ENCODE results near the gene SMARCC1. TPM values are rescaled to one million over a fixed set of nuclear protein-coding genes. Genes with fewer than 3 reads are reported as not detected.

The SMARCC1 gene
- total and polyA plus RNA-seq, 2 experiments from 2014 or later = 35.5 to 38.2 TPM

GRCh38 chr3:47713655-47714054 is 68.0 kb downstream of the SMARCC1 start:
- no peak for TF ChIP-seq EZH2 (IDR thresholded peaks at IDR 0.05; ENCODE audit: borderline replicate concordance)
- TF ChIP-seq CTCF (IDR thresholded peaks at IDR 0.05; ENCODE audit: poor library complexity) = no peak
- TF ChIP-seq EZH2phosphoT487 (IDR thresholded peaks at IDR 0.05; ENCODE audit: low read depth, severe bottlenecking, unreplicated experiment) = no peak
- H3K36me3 ChIP-seq (replicated peaks; ENCODE audit: insufficient read depth, low read depth) = peaks cover 5% of the 10 kb centered on the region
- H3K79me2 ChIP-seq = peaks cover 29% of the 10 kb centered on the region
- H3K27me3 ChIP-seq = no peaks in the 10 kb centered on the region
- no peaks in the 10 kb centered on the region for H3K9me2 ChIP-seq (replicated peaks; ENCODE audit: insufficient read depth)
- no peaks in the 10 kb centered on the region for H3K4me1 ChIP-seq (ENCODE audit: insufficient read depth)
- no peak overlapping the region for H3K4me3 ChIP-seq
- no peak overlapping the region for H3K27ac ChIP-seq
- H3K9me3 ChIP-seq (ENCODE audit: low read depth) = no peaks in the 10 kb centered on the region
- no peaks in the 10 kb centered on the region for H4K20me1 ChIP-seq (ENCODE audit: insufficient read depth, poor library complexity, severe bottlenecking)
- WGBS (ENCODE audit: low lambda C conversion rate, missing lambda C conversion rate) = 98% methylated on average over 2 of the region's 2 CpGs
- no peak overlapping the region for H2AFZ ChIP-seq
- H3K4me2 ChIP-seq = no peak overlapping the region
- DNase-seq (ENCODE audit: low spot score) = no peak

- Histone ChIP-seq H4K20me1 (ENCODE audit: insufficient read depth, poor library complexity, severe bottlenecking) (no peaks in the 10 kb centered on the region), H3K27ac (no peak overlapping the region), H3K4me3 (no peak overlapping the region), H3K4me1 (ENCODE audit: insufficient read depth) (no peaks in the 10 kb centered on the region), H3K27me3 (no peaks in the 10 kb centered on the region), H3K9me3 (ENCODE audit: low read depth) (no peaks in the 10 kb centered on the region), H2AFZ (no peak overlapping the region), H3K79me2 (peaks cover 28% of the 10 kb centered on the region), H3K9me2 (replicated peaks; ENCODE audit: insufficient read depth) (no peaks in the 10 kb centered on the region), H3K36me3 (replicated peaks; ENCODE audit: insufficient read depth, low read depth) (peaks cover 5% of the 10 kb centered on the region), H3K4me2 (no peak overlapping the region)
- WGBS (ENCODE audit: low lambda C conversion rate, missing lambda C conversion rate) = 94% methylated on average over 2 of the region's 2 CpGs
- DNase-seq (ENCODE audit: low spot score) = no peak
- TF ChIP-seq EZH2 (IDR thresholded peaks at IDR 0.05; ENCODE audit: borderline replicate concordance) = no peak
- TF ChIP-seq CTCF (IDR thresholded peaks at IDR 0.05; ENCODE audit: poor library complexity) = no peak
- TF ChIP-seq EZH2phosphoT487 (IDR thresholded peaks at IDR 0.05; ENCODE audit: low read depth, severe bottlenecking, unreplicated experiment) = no peak
Measured at GRCh38 chr3:47712398-47712797, 69.3 kb downstream of the SMARCC1 start.

GRCh38 chr3:47711596-47711995 is 70.1 kb downstream of the SMARCC1 start:
- Histone ChIP-seq H3K4me3 (no peak overlapping the region), H3K79me2 (peaks cover 25% of the 10 kb centered on the region), H4K20me1 (ENCODE audit: insufficient read depth, poor library complexity, severe bottlenecking) (no peaks in the 10 kb centered on the region), H3K27me3 (no peaks in the 10 kb centered on the region), H3K36me3 (replicated peaks; ENCODE audit: insufficient read depth, low read depth) (peaks cover 5% of the 10 kb centered on the region), H3K9me3 (ENCODE audit: low read depth) (no peaks in the 10 kb centered on the region), H2AFZ (no peak overlapping the region), H3K4me1 (ENCODE audit: insufficient read depth) (no peaks in the 10 kb centered on the region), H3K4me2 (no peak overlapping the region), H3K9me2 (replicated peaks; ENCODE audit: insufficient read depth) (no peaks in the 10 kb centered on the region), H3K27ac (no peak overlapping the region)
- DNase-seq (ENCODE audit: low spot score) = no peak
- 93% methylated on average over 3 of the region's 3 CpGs for WGBS (ENCODE audit: low lambda C conversion rate, missing lambda C conversion rate)
- no peak for TF ChIP-seq CTCF (IDR thresholded peaks at IDR 0.05; ENCODE audit: poor library complexity)
- no peak for TF ChIP-seq EZH2phosphoT487 (IDR thresholded peaks at IDR 0.05; ENCODE audit: low read depth, severe bottlenecking, unreplicated experiment)
- TF ChIP-seq EZH2 (IDR thresholded peaks at IDR 0.05; ENCODE audit: borderline replicate concordance) = no peak

- Histone ChIP-seq H3K27ac (no peak overlapping the region), H3K4me3 (no peak overlapping the region), H3K36me3 (replicated peaks; ENCODE audit: insufficient read depth, low read depth) (no peaks in the 10 kb centered on the region), H3K79me2 (peaks cover 10% of the 10 kb centered on the region), H3K27me3 (no peaks in the 10 kb centered on the region), H2AFZ (no peak overlapping the region), H4K20me1 (ENCODE audit: insufficient read depth, poor library complexity, severe bottlenecking) (no peaks in the 10 kb centered on the region), H3K9me3 (ENCODE audit: low read depth) (no peaks in the 10 kb centered on the region), H3K4me2 (no peak overlapping the region), H3K9me2 (replicated peaks; ENCODE audit: insufficient read depth) (no peaks in the 10 kb centered on the region), H3K4me1 (ENCODE audit: insufficient read depth) (no peaks in the 10 kb centered on the region)
- WGBS (ENCODE audit: low lambda C conversion rate, missing lambda C conversion rate) = 91% methylated on average over 1 of the region's 1 CpG
- TF ChIP-seq CTCF (IDR thresholded peaks at IDR 0.05; ENCODE audit: poor library complexity) (no peak), EZH2phosphoT487 (IDR thresholded peaks at IDR 0.05; ENCODE audit: low read depth, severe bottlenecking, unreplicated experiment) (no peak), EZH2 (IDR thresholded peaks at IDR 0.05; ENCODE audit: borderline replicate concordance) (no peak)
- DNase-seq (ENCODE audit: low spot score) = no peak
Measured at GRCh38 chr3:47705391-47705790, 76.3 kb downstream of the SMARCC1 start.
